ENCODE measurements around the gene SHOC2. TPM values are rescaled to one million over a fixed set of nuclear protein-coding genes. Genes with fewer than 3 reads are reported as not detected.

The SHOC2 gene
- polyA plus RNA-seq, 1 donor (not counting 4 experiments of a cell fraction or from before 2014, with no cell fraction given): 27.7 TPM

GRCh38 chr10:111035542-111035941 lies 116.1 kb downstream of the SHOC2 start:
- dilution Hi-C loops (cut with MboI; ENCODE audit: extremely low pct_ligation_motif_present, low sequenced_read_pairs): no loop called here

DNA sequence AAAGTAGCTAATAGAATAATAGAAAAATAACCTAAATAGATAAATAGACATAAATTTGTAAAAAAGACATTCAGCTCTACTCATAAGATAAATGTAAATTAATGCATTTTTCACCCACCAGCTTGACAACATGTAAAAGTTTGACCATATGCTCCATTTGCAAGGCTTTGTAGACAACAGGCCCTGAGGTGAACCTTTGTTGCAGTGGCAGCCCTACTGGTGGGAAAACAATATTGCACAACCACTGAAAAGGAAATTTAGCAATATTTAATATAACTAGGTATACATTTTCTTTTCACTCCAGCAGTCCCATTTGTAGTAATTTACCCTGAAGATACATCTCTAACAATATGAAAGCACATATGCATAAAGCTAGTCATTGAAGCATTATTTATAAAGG lies 118.5 kb downstream of the SHOC2 start:
- Histone ChIP-seq H3K9ac (ENCODE audit: control insufficient read depth, extremely low read depth, insufficient read depth, low read length) (no peak overlapping the region), H3K9me1 (ENCODE audit: control insufficient read depth, extremely low read depth, insufficient read depth, low read length) (no peaks in the 10 kb centered on the region), H4K20me1 (ENCODE audit: control insufficient read depth, extremely low read depth, insufficient read depth, low read length) (no peaks in the 10 kb centered on the region), H3K79me2 (ENCODE audit: control insufficient read depth, insufficient read depth, low read length) (no peaks in the 10 kb centered on the region), H3K36me3 (ENCODE audit: control insufficient read depth in 2 of 2, extremely low read depth in 1 of 2, insufficient read depth in 2 of 2, low read length in 2 of 2) (no peaks in the 10 kb centered on the region), H3K27me3 (ENCODE audit: control insufficient read depth, extremely low read depth, insufficient read depth, low read length) (no peaks in the 10 kb centered on the region), H3K27ac (ENCODE audit: control insufficient read depth, insufficient read depth, low read length) (no peak overlapping the region), H3K4me1 (ENCODE audit: control insufficient read depth, extremely low read depth, insufficient read depth, low read length) (peaks cover 7% of the 10 kb centered on the region), H2AFZ (ENCODE audit: control insufficient read depth, low read length) (no peak overlapping the region), H3K4me2 (ENCODE audit: control insufficient read depth, extremely low read depth, insufficient read depth, low read depth, low read length) (no peak overlapping the region), H3K4me3 (ENCODE audit: control insufficient read depth in 2 of 3, extremely low read depth in 1 of 3, insufficient read depth in 2 of 3, low read depth in 1 of 3, low read length in 3 of 3) (no peak overlapping the region), H3K9me3 (ENCODE audit: control insufficient read depth, low read depth, low read length) (no peaks in the 10 kb centered on the region)
- DNase-seq (ENCODE audit: low read depth, low spot score) (no peak), FAIRE-seq (no peak)
- dilution Hi-C loops (cut with MboI; ENCODE audit: extremely low pct_ligation_motif_present, low sequenced_read_pairs): no loop called here
- no peak for TF ChIP-seq EZH2 (IDR thresholded peaks at IDR 0.05; ENCODE audit: low read length)
- TF ChIP-seq, protein P1, sequence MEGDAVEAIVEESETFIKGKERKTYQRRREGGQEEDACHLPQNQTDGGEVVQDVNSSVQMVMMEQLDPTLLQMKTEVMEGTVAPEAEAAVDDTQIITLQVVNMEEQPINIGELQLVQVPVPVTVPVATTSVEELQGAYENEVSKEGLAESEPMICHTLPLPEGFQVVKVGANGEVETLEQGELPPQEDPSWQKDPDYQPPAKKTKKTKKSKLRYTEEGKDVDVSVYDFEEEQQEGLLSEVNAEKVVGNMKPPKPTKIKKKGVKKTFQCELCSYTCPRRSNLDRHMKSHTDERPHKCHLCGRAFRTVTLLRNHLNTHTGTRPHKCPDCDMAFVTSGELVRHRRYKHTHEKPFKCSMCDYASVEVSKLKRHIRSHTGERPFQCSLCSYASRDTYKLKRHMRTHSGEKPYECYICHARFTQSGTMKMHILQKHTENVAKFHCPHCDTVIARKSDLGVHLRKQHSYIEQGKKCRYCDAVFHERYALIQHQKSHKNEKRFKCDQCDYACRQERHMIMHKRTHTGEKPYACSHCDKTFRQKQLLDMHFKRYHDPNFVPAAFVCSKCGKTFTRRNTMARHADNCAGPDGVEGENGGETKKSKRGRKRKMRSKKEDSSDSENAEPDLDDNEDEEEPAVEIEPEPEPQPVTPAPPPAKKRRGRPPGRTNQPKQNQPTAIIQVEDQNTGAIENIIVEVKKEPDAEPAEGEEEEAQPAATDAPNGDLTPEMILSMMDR (optimal IDR thresholded peaks at IDR 0.05 in 1 of 3, IDR thresholded peaks at IDR 0.05 in 1 of 3, conservative IDR thresholded peaks at IDR 0.05 in 1 of 3; ENCODE audit: extremely low read depth in 1 of 3, insufficient read depth in 2 of 3, low read length in 3 of 3): peak; percentile 3 to 23 (median 10)

More at GRCh38 chr10:111035542-111035941, 116.1 kb downstream of the SHOC2 start:
- FAIRE-seq (no peak), DNase-seq (ENCODE audit: low read depth, low spot score) (no peak)
- H4K20me1 ChIP-seq (ENCODE audit: control insufficient read depth, extremely low read depth, insufficient read depth, low read length): no peaks in the 10 kb centered on the region
- no peaks in the 10 kb centered on the region for H3K9me1 ChIP-seq (ENCODE audit: control insufficient read depth, extremely low read depth, insufficient read depth, low read length)
- TF ChIP-seq EZH2 (IDR thresholded peaks at IDR 0.05; ENCODE audit: low read length): no peak
- TF ChIP-seq, protein P1 (optimal IDR thresholded peaks at IDR 0.05 in 1 of 3, IDR thresholded peaks at IDR 0.05 in 1 of 3, conservative IDR thresholded peaks at IDR 0.05 in 1 of 3; ENCODE audit: extremely low read depth in 1 of 3, insufficient read depth in 2 of 3, low read length in 3 of 3): no peak
- no peak overlapping the region for H3K4me2 ChIP-seq (ENCODE audit: control insufficient read depth, extremely low read depth, insufficient read depth, low read depth, low read length)
- no peak overlapping the region for H3K4me3 ChIP-seq (ENCODE audit: control insufficient read depth in 2 of 3, extremely low read depth in 1 of 3, insufficient read depth in 2 of 3, low read depth in 1 of 3, low read length in 3 of 3)
- H3K4me1 ChIP-seq (ENCODE audit: control insufficient read depth, extremely low read depth, insufficient read depth, low read length): peaks cover 7% of the 10 kb centered on the region
- no peak overlapping the region for H3K27ac ChIP-seq (ENCODE audit: control insufficient read depth, insufficient read depth, low read length)
- H3K79me2 ChIP-seq (ENCODE audit: control insufficient read depth, insufficient read depth, low read length): no peaks in the 10 kb centered on the region
- no peaks in the 10 kb centered on the region for H3K9me3 ChIP-seq (ENCODE audit: control insufficient read depth, low read depth, low read length)
- H3K36me3 ChIP-seq (ENCODE audit: control insufficient read depth in 2 of 2, extremely low read depth in 1 of 2, insufficient read depth in 2 of 2, low read length in 2 of 2): no peaks in the 10 kb centered on the region
- H2AFZ ChIP-seq (ENCODE audit: control insufficient read depth, low read length): no peak overlapping the region
- no peaks in the 10 kb centered on the region for H3K27me3 ChIP-seq (ENCODE audit: control insufficient read depth, extremely low read depth, insufficient read depth, low read length)
- no peak overlapping the region for H3K9ac ChIP-seq (ENCODE audit: control insufficient read depth, extremely low read depth, insufficient read depth, low read length)
